Gastrocnemius medialis (tissue), 4 donors: ENCODE measurements around the gene SND1.

ENCODE experiments used
- POLR2A ChIP-seq, 2 donors: fragments of 450-650 bp; IDR thresholded peaks; one replicate each; pipeline ENCODE4 v1.6.1; 2017; ENCODE audit warnings: antibody characterized with exemption in 2 of 2, mild to moderate bottlenecking in 2 of 2, moderate library complexity in 2 of 2
- TF ChIP-seq, protein P1 (sequence below), 5 experiments: fragments of 450-650 bp in 3 of 5; fragments of 200-600 bp in 2 of 5; sonication (generic) in 2 of 5; IDR thresholded peaks in 4 of 5; conservative IDR thresholded peaks in 1 of 5; 1 replicate in 4 of 5; 2 replicates in 1 of 5; pipeline ENCODE4 v1.5.1; 2016 to 2019; ENCODE audit warnings: antibody characterized with exemption in 5 of 5, mild to moderate bottlenecking in 3 of 5, moderate library complexity in 3 of 5

DNA sequence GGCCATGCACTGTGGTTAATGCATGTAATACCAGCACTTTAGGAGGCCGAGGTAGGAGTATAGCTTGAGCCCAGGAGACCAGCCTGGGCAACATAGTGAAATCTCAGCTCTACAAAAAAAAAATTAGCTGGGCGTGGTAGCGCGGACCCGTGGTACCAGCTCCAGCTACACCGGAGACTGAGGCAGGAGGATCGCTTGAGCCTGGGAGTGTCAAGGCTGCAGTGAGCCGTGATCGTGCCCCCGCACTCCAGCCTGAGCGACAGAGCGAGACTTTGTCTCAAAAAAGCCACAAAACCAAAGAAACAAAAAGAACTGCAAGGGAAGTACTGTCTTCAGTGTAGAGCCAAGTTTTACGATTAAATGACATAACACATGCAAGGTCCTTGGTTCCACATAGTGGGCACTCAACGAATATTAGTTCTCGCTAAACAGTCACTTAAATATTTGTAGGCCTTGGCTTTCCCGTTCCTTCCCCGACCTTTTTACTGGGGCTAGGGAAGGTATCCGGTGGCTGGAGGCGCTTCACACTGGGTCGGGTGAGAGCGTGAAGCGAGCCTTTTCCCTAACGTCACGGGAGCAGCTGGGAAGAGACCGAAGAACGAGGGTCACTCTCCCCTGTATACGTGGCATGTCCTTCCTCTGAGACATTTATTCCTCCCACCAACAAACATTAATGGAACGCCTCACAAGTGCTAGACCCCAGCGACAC is 993 bp upstream of the SND1 start:
- TF ChIP-seq, protein P1, sequence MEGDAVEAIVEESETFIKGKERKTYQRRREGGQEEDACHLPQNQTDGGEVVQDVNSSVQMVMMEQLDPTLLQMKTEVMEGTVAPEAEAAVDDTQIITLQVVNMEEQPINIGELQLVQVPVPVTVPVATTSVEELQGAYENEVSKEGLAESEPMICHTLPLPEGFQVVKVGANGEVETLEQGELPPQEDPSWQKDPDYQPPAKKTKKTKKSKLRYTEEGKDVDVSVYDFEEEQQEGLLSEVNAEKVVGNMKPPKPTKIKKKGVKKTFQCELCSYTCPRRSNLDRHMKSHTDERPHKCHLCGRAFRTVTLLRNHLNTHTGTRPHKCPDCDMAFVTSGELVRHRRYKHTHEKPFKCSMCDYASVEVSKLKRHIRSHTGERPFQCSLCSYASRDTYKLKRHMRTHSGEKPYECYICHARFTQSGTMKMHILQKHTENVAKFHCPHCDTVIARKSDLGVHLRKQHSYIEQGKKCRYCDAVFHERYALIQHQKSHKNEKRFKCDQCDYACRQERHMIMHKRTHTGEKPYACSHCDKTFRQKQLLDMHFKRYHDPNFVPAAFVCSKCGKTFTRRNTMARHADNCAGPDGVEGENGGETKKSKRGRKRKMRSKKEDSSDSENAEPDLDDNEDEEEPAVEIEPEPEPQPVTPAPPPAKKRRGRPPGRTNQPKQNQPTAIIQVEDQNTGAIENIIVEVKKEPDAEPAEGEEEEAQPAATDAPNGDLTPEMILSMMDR (IDR thresholded peaks at IDR 0.05 in 4 of 5, conservative IDR thresholded peaks at IDR 0.05 in 1 of 5): no peak
- TF ChIP-seq POLR2A (IDR thresholded peaks at IDR 0.05): no peak
